K562 treated with DMSO at 1 percent for 4 hours (cell line): ENCODE data around the gene DISC1. TPM values are rescaled to one million over a fixed set of nuclear protein-coding genes. Genes with fewer than 3 reads are reported as not detected.

Source experiments
- total RNA-seq: library from RNA; unstranded; fragments of 300-600 nt; gene quantifications from 2 replicates; pipeline ENCODE4 v1.2.3, GENCODE V29; 2022; ENCODE audit not compliant: insufficient read depth

DISC1 gene
- not detected in 2 replicates for total RNA-seq

GRCh38 chr1:231626535-231626950 is at the start of gene DISC1:
DISC1 (plus strand) TSS chr1:231626790; CDS start chr1:231626868, 78 bp downstream.

Other genes starting within 250 kb of the DISC1 start
- 15.4 and 20.2 TPM in 2 replicates for gene EGLN1, start 204.5 kb upstream of the DISC1 start, total RNA-seq
- 23.8 and 30.5 TPM in 2 replicates for gene TSNAX, start 98.1 kb upstream of the DISC1 start, total RNA-seq